H1 (cell line): Measurements from ENCODE around the gene MGST2. TPM values are rescaled to one million over a fixed set of nuclear protein-coding genes. Genes with fewer than 3 reads are reported as not detected.
A peak's percentile ranks its signal among the peaks of the same experiment; 100 is the strongest.

ENCODE experiments used
- BRCA1 ChIP-seq: IDR thresholded peaks from 2 replicates; pipeline ENCODE4 v1.6.1; 2012; ENCODE audit warnings: low read depth, low read length, improper control_type of control experiment
- CBX8 ChIP-seq: fragments of 300-800, 300-1000 bp; sonication (generic); IDR thresholded peaks from 2 replicates; pipeline ENCODE4 v1.7.1; 2016; ENCODE audit warnings: low read depth, low read length, borderline replicate concordance
- EGR1 ChIP-seq: IDR thresholded peaks from 2 replicates; pipeline ENCODE4 v1.6.1; 2011; ENCODE audit warnings: low read depth, low read length, borderline replicate concordance
- POLR2AphosphoS5 ChIP-seq: IDR thresholded peaks from 2 replicates; pipeline ENCODE4 v1.6.1; 2011; ENCODE audit warnings: low read depth, low read length
- polyA plus RNA-seq, 7 experiments: library from polyadenylated mRNA; depleted of rRNA in 3 of 7; stranded (reverse) in 5 of 7; unstranded in 2 of 7; fragments of >200 nt in 5 of 7; fragments of 200-250 nt in 2 of 7; gene quantifications; 1 replicate in 5 of 7; 2 replicates in 1 of 7; 4 replicates in 1 of 7; pipeline versions ENCODE4 v1.2.1 to v1.2.3, GENCODE V29; 2011 to 2013; ENCODE audit warnings: missing spikeins in 2 of 7, mixed read lengths in 2 of 7
- total RNA-seq: library from RNA; stranded (reverse); fragmentation: NEBNext Ultra II Directional; extraction: Animal tissue kit (Norgen Biotek cat#: 25700); gene quantifications from 2 replicates; pipeline ENCODE4 v1.2.1, GENCODE V29; 2021

MGST2 gene
- total and polyA plus RNA-seq, 2 of the 8 experiments (the other 6 are each of a cell fraction or from before 2014, with no cell fraction given): 8.0 to 13.6 TPM

DNA sequence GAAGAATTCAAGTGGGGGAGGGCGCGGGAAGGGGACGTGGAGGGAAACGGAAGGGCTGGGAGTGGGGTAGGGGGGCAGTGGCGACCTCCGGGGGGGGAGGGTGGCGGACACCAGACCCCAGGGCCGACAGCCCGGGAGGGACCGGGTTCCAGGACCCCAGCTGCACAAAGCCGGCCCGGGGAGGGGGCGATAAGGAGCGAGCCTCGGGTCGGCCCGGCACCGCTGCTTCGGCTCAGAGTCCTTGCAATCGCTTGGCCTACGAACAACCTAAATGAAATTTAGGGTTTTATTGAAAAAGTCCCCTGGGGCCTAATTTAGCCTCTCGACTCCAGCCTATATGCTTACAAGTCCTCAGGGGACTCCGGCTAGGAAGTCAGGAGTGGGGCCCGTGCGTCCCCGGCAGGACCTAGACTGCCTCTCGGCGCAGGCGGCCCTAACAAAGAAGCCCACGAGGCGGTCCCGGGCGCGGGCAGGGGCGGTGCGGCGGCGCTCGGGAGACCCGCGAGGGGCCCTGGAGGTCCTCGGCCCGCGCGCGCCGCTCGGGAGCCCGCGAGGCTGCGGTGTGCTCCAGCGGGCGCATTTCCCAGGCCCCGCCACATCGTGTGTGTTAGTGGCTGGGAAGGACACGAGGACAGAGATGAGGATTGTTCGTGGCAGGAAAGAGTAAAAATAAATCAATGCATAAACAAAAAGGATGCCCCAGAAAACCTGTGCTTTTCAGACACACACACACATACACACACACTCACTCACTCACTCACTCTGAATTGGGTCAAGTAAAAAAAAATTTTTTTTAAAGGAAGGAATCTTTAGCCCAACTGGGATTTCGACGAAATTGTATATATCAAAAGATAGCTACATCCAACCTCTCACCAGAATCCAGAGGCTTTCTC lies 70.0 kb downstream of the MGST2 start (continued):
- no peak for TF ChIP-seq EGR1
- TF ChIP-seq BRCA1: no peak
- TF ChIP-seq CBX8: no peak
- TF ChIP-seq POLR2AphosphoS5: 0 out of 2 replicates have a peak, but pooled peaks have one; percentile 10
